ENCODE data around the gene RASL10A. TPM values are rescaled to one million over a fixed set of nuclear protein-coding genes. Genes with fewer than 3 reads are reported as not detected.
A peak's percentile ranks its signal among the peaks of the same experiment; 100 is the strongest.

Gene RASL10A
- total and polyA plus RNA-seq, 7 experiments from 2014 or later = 0.32 to 1.7 (median 0.89) TPM; not detected in 3

GRCh38 chr22:29299136-29299900, 16.2 kb downstream of the RASL10A start:
- intact Hi-C loops (cut with micrococcal nuclease) = no loop called here
- Histone ChIP-seq H3K9me3 (ENCODE audit: control insufficient read depth in 2 of 3, low read length in 3 of 3) (no peaks in the 10 kb centered on the region), H3K27me3 (ENCODE audit: control insufficient read depth in 2 of 2, insufficient read depth in 2 of 2, low read length in 2 of 2) (no peaks in the 10 kb centered on the region), H3K4me1 (ENCODE audit: control insufficient read depth in 2 of 2, insufficient read depth in 2 of 2, low read length in 2 of 2) (no peaks in the 10 kb centered on the region), H3K4me3 (ENCODE audit: low read length) (no peak overlapping the region), H3K36me3 (ENCODE audit: control insufficient read depth in 2 of 3, insufficient read depth in 3 of 3, low read length in 3 of 3) (peaks cover 34 to 65% (median 38%) of the 10 kb centered on the region in 3 experiments), H3K27ac (ENCODE audit: low read depth, low read length) (no peak overlapping the region)
- Mint-ChIP-seq H3K27me3 (peaks cover 0 to 2% (median 0%) of the 10 kb centered on the region in 5 donors), H3K4me3 (no peak overlapping the region), H3K4me1 (peaks cover 0 to 11% (median 3%) of the 10 kb centered on the region in 7 donors), H3K36me3 (peaks cover 11 to 47% (median 22%) of the 10 kb centered on the region in 5 donors), H3K9me3 (no peaks in the 10 kb centered on the region), H3K27ac (peak overlapping the region in 7 of 9 donors; percentile 7 to 66 (median 36))
- CTCF ChIA-PET = no interaction called here
- no peak for ATAC-seq
- POLR2A ChIA-PET = no interaction called here
- no peak for DNase-seq

GRCh38 chr22:29298641-29299040, 16.9 kb downstream of the RASL10A start:
- Mint-ChIP-seq H3K4me1 (peaks cover 0 to 11% (median 3%) of the 10 kb centered on the region in 7 donors), H3K36me3 (peaks cover 11 to 50% (median 22%) of the 10 kb centered on the region in 5 donors), H3K9me3 (no peaks in the 10 kb centered on the region), H3K27ac (no peak overlapping the region), H3K4me3 (no peak overlapping the region), H3K27me3 (no peaks in the 10 kb centered on the region)
- ATAC-seq (no peak), DNase-seq (no peak)
- CTCF ChIA-PET = no interaction called here
- POLR2A ChIA-PET = no interaction called here
- Histone ChIP-seq H3K9me3 (ENCODE audit: control insufficient read depth in 2 of 3, low read length in 3 of 3) (no peaks in the 10 kb centered on the region), H3K4me3 (ENCODE audit: low read length) (no peak overlapping the region), H3K27me3 (ENCODE audit: control insufficient read depth in 2 of 2, insufficient read depth in 2 of 2, low read length in 2 of 2) (no peaks in the 10 kb centered on the region), H3K27ac (ENCODE audit: low read depth, low read length) (no peak overlapping the region), H3K36me3 (ENCODE audit: control insufficient read depth in 2 of 3, insufficient read depth in 3 of 3, low read length in 3 of 3) (peaks cover 34 to 71% (median 38%) of the 10 kb centered on the region in 3 experiments), H3K4me1 (ENCODE audit: control insufficient read depth in 2 of 2, insufficient read depth in 2 of 2, low read length in 2 of 2) (no peaks in the 10 kb centered on the region)
- intact Hi-C loops (cut with micrococcal nuclease) = no loop called here

DNA sequence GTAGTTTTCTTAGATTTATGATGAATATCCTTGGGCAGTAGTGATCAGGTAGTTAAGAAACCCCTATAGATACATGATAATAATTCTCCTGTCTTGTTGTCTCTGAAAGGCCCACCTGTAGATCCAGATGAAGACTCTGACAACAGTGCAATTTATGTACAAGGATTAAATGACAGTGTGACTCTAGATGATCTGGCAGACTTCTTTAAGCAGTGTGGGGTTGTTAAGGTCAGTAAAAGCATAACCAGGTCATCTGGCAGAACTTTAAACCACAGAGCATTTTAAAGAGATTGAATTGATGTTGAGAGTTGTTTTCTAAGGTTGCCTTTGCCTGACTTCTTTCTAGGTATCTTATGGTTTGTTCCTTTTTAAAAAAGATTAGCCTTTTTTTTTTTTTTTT, 23.1 kb downstream of the RASL10A start:
- H3K4me3 Mint-ChIP-seq = no peak overlapping the region
- intact Hi-C loops (cut with micrococcal nuclease) = no loop called here
- Histone ChIP-seq H3K27me3 (ENCODE audit: control insufficient read depth in 2 of 2, insufficient read depth in 2 of 2, low read length in 2 of 2) (no peaks in the 10 kb centered on the region), H3K9me3 (ENCODE audit: control insufficient read depth in 2 of 3, low read length in 3 of 3) (no peaks in the 10 kb centered on the region), H3K27ac (ENCODE audit: low read depth, low read length) (no peak overlapping the region), H3K36me3 (ENCODE audit: control insufficient read depth in 2 of 3, insufficient read depth in 3 of 3, low read length in 3 of 3) (peaks cover 37 to 97% (median 82%) of the 10 kb centered on the region in 3 experiments), H3K4me1 (ENCODE audit: control insufficient read depth in 2 of 2, insufficient read depth in 2 of 2, low read length in 2 of 2) (no peaks in the 10 kb centered on the region), H3K4me3 (ENCODE audit: low read length) (no peak overlapping the region)
- peaks cover 10 to 62% (median 31%) of the 10 kb centered on the region in 5 donors for H3K36me3 Mint-ChIP-seq
- CTCF ChIA-PET = no interaction called here
- no peaks in the 10 kb centered on the region for H3K27me3 Mint-ChIP-seq
- no peak for ATAC-seq
- POLR2A ChIA-PET = no interaction called here
- H3K4me1 Mint-ChIP-seq = peaks cover 6 to 17% (median 11%) of the 10 kb centered on the region in 7 donors
- no peaks in the 10 kb centered on the region for H3K9me3 Mint-ChIP-seq
- DNase-seq = no peak
- H3K27ac Mint-ChIP-seq = no peak overlapping the region

- no peaks in the 10 kb centered on the region for H3K4me1 ChIP-seq (ENCODE audit: control insufficient read depth in 2 of 2, insufficient read depth in 2 of 2, low read length in 2 of 2)
- POLR2A ChIA-PET = no interaction called here
- no peaks in the 10 kb centered on the region for H3K9me3 ChIP-seq (ENCODE audit: control insufficient read depth in 2 of 3, low read length in 3 of 3)
- Mint-ChIP-seq H3K9me3 (no peaks in the 10 kb centered on the region), H3K27ac (peak overlapping the region in 3 of 9 donors; percentile 45 to 72 (median 57)), H3K27me3 (no peaks in the 10 kb centered on the region), H3K4me3 (no peak overlapping the region), H3K4me1 (peaks cover 6 to 26% (median 19%) of the 10 kb centered on the region in 7 donors), H3K36me3 (peaks cover 9 to 63% (median 39%) of the 10 kb centered on the region in 5 donors)
- DNase-seq = no peak
- no peak for ATAC-seq
- H3K36me3 ChIP-seq (ENCODE audit: control insufficient read depth in 2 of 3, insufficient read depth in 3 of 3, low read length in 3 of 3) = peaks cover 34 to 97% (median 72%) of the 10 kb centered on the region in 3 experiments
- no peak overlapping the region for H3K4me3 ChIP-seq (ENCODE audit: low read length)
- H3K27me3 ChIP-seq (ENCODE audit: control insufficient read depth in 2 of 2, insufficient read depth in 2 of 2, low read length in 2 of 2) = no peaks in the 10 kb centered on the region
- no peak overlapping the region for H3K27ac ChIP-seq (ENCODE audit: low read depth, low read length)
- CTCF ChIA-PET = no interaction called here
- intact Hi-C loops (cut with micrococcal nuclease) = no loop called here
These were observed 24.3 kb downstream of the RASL10A start for GRCh38 chr22:29291215-29291614.

DNA sequence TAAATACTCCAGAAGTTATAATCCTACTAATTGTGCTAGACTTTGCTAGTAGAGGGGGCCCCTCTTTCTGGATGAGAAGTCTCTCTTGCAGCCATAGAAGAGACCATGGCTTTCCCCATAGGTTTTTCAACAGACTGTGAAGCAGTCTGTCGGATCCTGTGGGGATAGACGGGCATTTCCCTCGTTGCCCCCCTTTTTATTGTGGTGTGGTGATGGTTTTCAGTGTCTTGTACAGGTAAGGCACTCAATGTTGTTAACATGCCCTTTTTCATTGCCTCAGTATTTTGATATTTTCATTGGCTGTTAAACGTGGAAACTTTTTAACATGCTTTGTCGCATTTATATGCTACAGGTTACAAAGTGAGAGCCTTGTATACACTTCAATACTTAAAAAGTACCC, 25.4 kb downstream of the RASL10A start:
- H3K27me3 Mint-ChIP-seq = no peaks in the 10 kb centered on the region
- peaks cover 26 to 97% (median 61%) of the 10 kb centered on the region in 3 experiments for H3K36me3 ChIP-seq (ENCODE audit: control insufficient read depth in 2 of 3, insufficient read depth in 3 of 3, low read length in 3 of 3)
- H3K4me3 ChIP-seq (ENCODE audit: low read length) = no peak overlapping the region
- DNase-seq (no peak), ATAC-seq (no peak)
- H3K27ac Mint-ChIP-seq = no peak overlapping the region
- H3K4me1 Mint-ChIP-seq = peaks cover 6 to 30% (median 21%) of the 10 kb centered on the region in 7 donors
- H3K9me3 ChIP-seq (ENCODE audit: control insufficient read depth in 2 of 3, low read length in 3 of 3) = no peaks in the 10 kb centered on the region
- H3K36me3 Mint-ChIP-seq = peaks cover 9 to 61% (median 36%) of the 10 kb centered on the region in 5 donors
- ChIA-PET CTCF (no interaction called here), POLR2A (no interaction called here)
- intact Hi-C loops (cut with micrococcal nuclease) = no loop called here
- H3K27ac ChIP-seq (ENCODE audit: low read depth, low read length) = no peak overlapping the region
- no peaks in the 10 kb centered on the region for H3K4me1 ChIP-seq (ENCODE audit: control insufficient read depth in 2 of 2, insufficient read depth in 2 of 2, low read length in 2 of 2)
- no peaks in the 10 kb centered on the region for H3K27me3 ChIP-seq (ENCODE audit: control insufficient read depth in 2 of 2, insufficient read depth in 2 of 2, low read length in 2 of 2)
- no peaks in the 10 kb centered on the region for H3K9me3 Mint-ChIP-seq
- no peak overlapping the region for H3K4me3 Mint-ChIP-seq

DNA sequence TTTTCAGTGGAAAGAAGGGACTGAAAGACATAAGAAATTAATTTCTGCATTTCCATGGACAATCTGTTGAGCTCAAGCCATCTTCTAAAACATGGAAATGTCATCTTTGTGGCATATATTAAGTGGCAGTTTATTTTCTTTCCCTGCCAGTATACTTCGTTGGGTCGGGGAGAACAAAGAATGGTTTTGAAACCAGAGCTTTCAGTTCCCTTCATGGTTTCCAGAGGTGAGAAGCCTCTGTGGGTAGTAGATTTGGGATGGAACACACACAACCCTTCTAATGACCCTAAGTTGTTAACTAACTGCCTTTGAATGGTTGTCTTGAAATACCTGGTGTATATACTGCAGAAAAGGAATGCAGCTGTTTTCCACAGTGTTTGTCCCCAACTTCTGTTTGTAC, 26.7 kb downstream of the RASL10A start:
- POLR2A ChIA-PET = no interaction called here
- DNase-seq (no peak), ATAC-seq (no peak)
- H3K27ac Mint-ChIP-seq = peak overlapping the region in 4 of 9 donors; percentile 24 to 76 (median 58)
- no peaks in the 10 kb centered on the region for H3K9me3 Mint-ChIP-seq
- H3K36me3 Mint-ChIP-seq = peaks cover 9 to 63% (median 41%) of the 10 kb centered on the region in 5 donors
- no peaks in the 10 kb centered on the region for H3K27me3 Mint-ChIP-seq
- Histone ChIP-seq H3K36me3 (ENCODE audit: control insufficient read depth in 2 of 3, insufficient read depth in 3 of 3, low read length in 3 of 3) (peaks cover 30 to 97% (median 68%) of the 10 kb centered on the region in 3 experiments), H3K4me3 (ENCODE audit: low read length) (no peak overlapping the region), H3K27me3 (ENCODE audit: control insufficient read depth in 2 of 2, insufficient read depth in 2 of 2, low read length in 2 of 2) (no peaks in the 10 kb centered on the region), H3K27ac (ENCODE audit: low read depth, low read length) (no peak overlapping the region), H3K9me3 (ENCODE audit: control insufficient read depth in 2 of 3, low read length in 3 of 3) (no peaks in the 10 kb centered on the region), H3K4me1 (ENCODE audit: control insufficient read depth in 2 of 2, insufficient read depth in 2 of 2, low read length in 2 of 2) (no peaks in the 10 kb centered on the region)
- H3K4me1 Mint-ChIP-seq = peaks cover 6 to 30% (median 24%) of the 10 kb centered on the region in 7 donors
- no peak overlapping the region for H3K4me3 Mint-ChIP-seq
- intact Hi-C loops (cut with micrococcal nuclease) = no loop called here
- CTCF ChIA-PET = no interaction called here

DNA sequence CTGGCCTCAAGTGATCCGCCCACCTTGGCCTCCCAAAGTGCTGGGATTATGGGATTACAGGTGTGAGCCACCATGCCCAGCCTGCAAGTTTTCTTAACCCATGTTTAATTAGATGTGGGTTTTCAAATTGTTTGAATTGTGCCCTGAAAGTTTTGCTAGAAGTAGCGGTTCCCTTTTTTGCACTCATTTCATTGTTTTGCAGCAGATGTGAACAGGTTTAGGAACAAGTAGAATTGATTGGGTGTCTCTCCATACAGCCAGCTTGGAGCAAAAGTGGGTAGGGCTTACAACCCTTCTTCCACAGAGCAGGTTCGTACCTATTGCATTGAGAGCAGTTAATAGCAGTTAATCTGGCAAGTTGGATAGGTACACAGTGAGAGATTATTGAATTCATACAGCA, 31.3 kb downstream of the RASL10A start:
- Mint-ChIP-seq H3K27ac (peak overlapping the region in 2 of 9 donors; percentile 21 to 28), H3K4me3 (no peak overlapping the region), H3K36me3 (peaks cover 9 to 64% (median 45%) of the 10 kb centered on the region in 5 donors), H3K9me3 (no peaks in the 10 kb centered on the region), H3K27me3 (no peaks in the 10 kb centered on the region), H3K4me1 (peaks cover 6 to 44% (median 30%) of the 10 kb centered on the region in 7 donors)
- ChIA-PET CTCF (no interaction called here), POLR2A (no interaction called here)
- DNase-seq (no peak), ATAC-seq (no peak)
- H3K4me1 ChIP-seq (ENCODE audit: control insufficient read depth in 2 of 2, insufficient read depth in 2 of 2, low read length in 2 of 2) = no peaks in the 10 kb centered on the region
- H3K27me3 ChIP-seq (ENCODE audit: control insufficient read depth in 2 of 2, insufficient read depth in 2 of 2, low read length in 2 of 2) = no peaks in the 10 kb centered on the region
- no peaks in the 10 kb centered on the region for H3K9me3 ChIP-seq (ENCODE audit: control insufficient read depth in 2 of 3, low read length in 3 of 3)
- H3K27ac ChIP-seq (ENCODE audit: low read depth, low read length) = no peak overlapping the region
- intact Hi-C loops (cut with micrococcal nuclease) = no loop called here
- H3K4me3 ChIP-seq (ENCODE audit: low read length) = no peak overlapping the region
- peaks cover 36 to 97% (median 39%) of the 10 kb centered on the region in 3 experiments for H3K36me3 ChIP-seq (ENCODE audit: control insufficient read depth in 2 of 3, insufficient read depth in 3 of 3, low read length in 3 of 3)

All from naive thymus-derived CD4-positive, alpha-beta T cell (primary cell).